Fibroblast of mammary gland (primary cell): ENCODE measurements around the gene CD300A.

ENCODE experiments used
- DNase-seq: peaks from one replicate; pipeline ENCODE4 v3.0.0-alpha.2; 2010; ENCODE audit warnings: low read depth
- H3K4me3 ChIP-seq: 2 replicates; pipeline ENCODE4 v1.5.1; 2011; ENCODE audit warnings: low read depth, mild to moderate bottlenecking, low read length, moderate library complexity; ENCODE audit not compliant: control insufficient read depth
- CTCF ChIP-seq: conservative IDR thresholded peaks from 2 replicates; pipeline ENCODE4 v1.5.1; 2011; ENCODE audit warnings: low read depth, low read length, inconsistent platforms; ENCODE audit not compliant: control insufficient read depth, insufficient read depth

Gene CD300A

GRCh38 chr17:74431568-74432423 lies 34.6 kb upstream of the CD300A start, which contains the start of gene GPRC5C:
TSS of gene GPRC5C (plus strand) at chr17:74432088. CDS start at chr17:74439777, 7,689 bp downstream.
- H3K4me3 ChIP-seq = peak within 1 kb of the TSS; percentile 61
- peak; percentile 54 for DNase-seq
- no peak for TF ChIP-seq CTCF

- H3K4me3 ChIP-seq = peak overlapping the region; percentile 36
- TF ChIP-seq CTCF = no peak
- DNase-seq = no peak
Observed at GRCh38 chr17:74432424-74432690, 34.1 kb upstream of the CD300A start.

GRCh38 chr17:74432766-74433391 lies 33.6 kb upstream of the CD300A start:
- no peak for DNase-seq
- TF ChIP-seq CTCF = no peak
- H3K4me3 ChIP-seq = peak overlapping the region; percentile 36

- no peak overlapping the region for H3K4me3 ChIP-seq
- peak; percentile 26 for TF ChIP-seq CTCF
- peak; percentile 40 for DNase-seq
Observed at GRCh38 chr17:74433421-74434121, 32.9 kb upstream of the CD300A start.

- no peak for TF ChIP-seq CTCF
- DNase-seq = no peak
- H3K4me3 ChIP-seq = no peak overlapping the region
Observed at GRCh38 chr17:74435775-74436359, 30.6 kb upstream of the CD300A start.

GRCh38 chr17:74437702-74438101 lies 28.7 kb upstream of the CD300A start:
- TF ChIP-seq CTCF = peak; percentile 81
- H3K4me3 ChIP-seq = no peak overlapping the region
- DNase-seq = peak; percentile 25
